CD4-positive, alpha-beta T cell treated with Interleukin-4 for 1 hour (primary cell): ENCODE measurements around the gene GYS2.
"Not testable (repeated sequence)": the region's sequence is repeated elsewhere in the genome, so short reads cannot be mapped to it uniquely, and the experiment has no call there.

Experiments used
- DNase-seq, 2 donors: peaks; one replicate each; pipeline ENCODE4 v3.0.0-alpha.2; 2020 to 2022

GYS2 gene

DNA sequence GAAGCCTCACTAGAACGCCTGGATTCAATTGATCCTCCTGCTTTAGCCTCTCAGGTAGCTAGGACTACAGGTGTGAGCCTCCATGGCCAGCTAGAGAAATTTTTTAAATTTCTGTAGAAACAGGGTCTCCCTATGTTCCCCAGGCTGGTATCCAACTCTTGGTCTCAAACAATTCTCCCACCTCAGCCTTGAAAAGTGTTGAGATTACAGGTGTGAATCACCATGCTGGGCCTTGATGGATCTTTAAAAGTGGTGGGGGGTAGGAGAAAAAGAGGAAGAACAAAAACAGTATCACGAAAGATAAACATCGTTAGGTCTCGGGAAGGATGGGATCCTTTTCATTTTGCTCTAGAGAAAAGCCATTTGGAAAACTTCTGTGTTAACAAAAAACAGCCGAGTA lies 4.5 kb downstream of the GYS2 start:
- DNase-seq, result no peak

DNA sequence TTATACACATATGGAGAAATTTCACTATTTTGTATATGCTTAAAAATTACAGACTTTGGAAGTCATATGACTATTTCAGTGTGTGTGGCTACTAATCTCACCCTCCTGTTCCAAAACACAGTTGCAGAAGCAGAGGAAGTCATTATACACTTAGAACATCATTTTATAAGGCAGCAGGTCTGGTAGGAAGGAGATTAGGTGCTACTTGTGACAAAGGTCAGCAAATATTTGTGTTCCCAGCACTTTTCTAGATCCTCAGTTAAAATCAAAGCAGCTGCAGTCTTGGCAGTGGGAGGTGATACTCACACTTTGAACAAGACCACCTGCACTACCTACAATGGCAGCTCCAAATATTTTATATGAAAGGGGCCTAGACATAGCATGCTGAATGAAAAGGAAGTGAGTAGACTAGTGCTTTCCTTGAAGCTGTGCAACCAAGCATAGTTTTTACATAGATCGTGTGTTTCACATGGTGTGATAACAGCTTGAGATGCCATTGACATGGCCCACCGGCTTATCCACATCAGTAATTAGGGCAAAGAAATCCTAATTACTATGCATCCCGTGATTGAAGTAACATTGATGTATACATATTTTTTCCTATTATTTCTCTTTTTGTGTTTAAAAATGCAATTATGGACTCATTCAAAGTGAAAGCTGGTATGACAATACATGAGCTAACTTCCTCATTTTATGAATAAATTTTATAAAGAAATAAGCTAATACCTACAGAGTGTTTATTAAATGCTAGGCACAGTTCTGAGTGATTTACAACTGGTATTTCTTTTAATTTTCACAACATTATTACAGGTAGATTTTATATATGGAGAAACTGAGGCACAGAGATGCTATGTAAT lies 5.3 kb downstream of the GYS2 start:
- DNase-seq, result no peak

GRCh38 chr12:21598651-21599050 lies 6.0 kb downstream of the GYS2 start:
- no peak for DNase-seq

DNA sequence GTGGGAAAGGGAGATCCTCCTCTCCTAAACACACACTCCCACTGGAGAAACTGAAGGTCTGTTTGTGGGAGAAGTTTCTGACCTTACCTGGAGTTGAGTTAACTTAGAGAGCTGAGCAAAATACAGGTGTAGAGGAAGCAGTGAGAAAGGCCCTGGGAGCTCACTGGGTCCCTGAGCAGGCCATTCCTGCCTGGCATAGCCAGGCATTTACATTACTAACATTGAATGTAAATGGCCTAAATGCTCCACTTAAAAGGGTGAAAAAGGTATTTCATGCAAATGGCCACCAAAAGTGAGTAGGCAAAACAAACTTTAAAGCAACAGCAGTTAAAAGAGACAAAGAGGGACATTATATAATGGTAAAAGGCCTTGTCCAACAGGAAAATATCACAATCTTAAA lies 9.3 kb downstream of the GYS2 start:
- not testable (repeated sequence) for DNase-seq

DNA sequence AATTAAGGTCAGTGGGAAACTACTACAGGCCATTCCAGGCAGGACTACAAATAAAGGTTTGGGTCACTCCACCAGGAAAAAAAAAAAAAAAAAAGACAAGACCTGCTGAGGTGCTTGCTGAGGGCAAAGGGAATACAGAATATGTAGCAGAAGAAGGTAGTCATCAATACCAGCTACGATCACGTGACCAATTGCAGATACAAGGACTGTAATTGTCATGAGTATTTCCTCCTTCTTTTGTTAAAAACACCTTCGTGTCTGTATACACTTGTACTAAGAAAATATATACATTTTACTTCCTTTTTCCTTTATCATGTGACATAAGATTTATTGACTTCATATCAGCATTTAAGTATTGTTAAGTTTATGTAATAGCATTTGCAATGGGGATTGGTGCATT lies 19.2 kb downstream of the GYS2 start:
- no peak for DNase-seq

GRCh38 chr12:21584403-21585182 lies 20.1 kb downstream of the GYS2 start:
- not testable (repeated sequence) for DNase-seq

- no peak for DNase-seq
Measured at GRCh38 chr12:21583587-21583986, 21.1 kb downstream of the GYS2 start.

- no peak for DNase-seq
Measured at GRCh38 chr12:21580748-21581516, 23.7 kb downstream of the GYS2 start.

DNA sequence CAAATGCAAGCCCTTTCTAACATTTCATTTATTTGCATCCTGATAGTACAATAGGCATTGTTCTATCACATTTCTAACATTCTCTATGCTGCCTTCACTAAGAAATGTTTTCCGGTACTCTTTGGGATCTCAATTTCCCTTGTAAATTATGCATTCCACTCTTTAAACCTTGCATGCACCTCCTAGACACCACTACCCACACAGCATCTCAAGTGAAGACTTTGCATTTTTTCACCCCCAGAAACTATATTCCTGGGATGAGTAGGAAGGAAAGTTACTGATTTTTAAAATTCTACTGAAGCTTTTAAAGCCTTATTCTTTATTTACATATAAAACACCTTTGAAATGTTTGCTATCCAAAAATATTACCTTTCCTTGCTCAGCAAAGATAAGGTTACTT lies 27.1 kb downstream of the GYS2 start:
- no peak for DNase-seq

DNA sequence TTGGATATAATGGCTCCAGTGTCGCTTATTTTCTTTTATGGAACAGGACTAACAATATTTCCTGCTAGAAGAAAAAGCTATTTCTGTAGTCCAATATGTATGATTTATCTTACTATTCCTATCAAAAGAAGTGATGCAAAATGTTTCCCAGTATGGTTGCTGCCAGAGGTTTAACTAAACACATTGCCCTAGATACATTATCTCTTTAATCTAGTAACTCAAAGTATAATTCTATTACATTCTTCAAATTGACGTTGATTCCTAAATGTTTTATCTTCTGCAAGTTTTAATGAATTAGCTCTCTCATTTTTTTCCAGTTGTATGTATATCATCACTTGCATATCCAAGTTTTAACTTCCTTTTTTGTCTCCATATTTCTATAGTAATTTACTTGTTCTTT lies 28.2 kb downstream of the GYS2 start:
- DNase-seq, result no peak

- no peak for DNase-seq
Measured at GRCh38 chr12:21573733-21574358, 30.8 kb downstream of the GYS2 start.

DNA sequence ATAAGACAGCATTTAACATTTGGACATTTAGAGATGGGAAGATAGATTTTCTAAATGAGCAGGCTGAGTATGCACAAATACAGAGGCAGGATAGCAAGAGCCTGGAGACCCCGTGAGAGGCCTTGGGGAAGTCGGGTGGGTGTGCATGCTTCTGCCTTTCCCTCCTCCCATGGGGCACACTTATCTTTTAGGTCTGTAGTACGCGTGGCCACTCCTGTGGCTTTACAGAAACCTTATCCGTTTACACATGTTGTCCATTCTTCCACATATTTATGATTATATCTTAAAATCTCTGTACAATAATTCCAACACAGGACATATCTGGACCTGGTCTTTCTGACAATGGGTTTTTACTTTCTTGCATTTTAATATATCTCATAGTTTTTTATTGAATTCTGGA lies 33.6 kb downstream of the GYS2 start:
- no peak for DNase-seq

- DNase-seq, result no peak
Measured at GRCh38 chr12:21568115-21568514, 36.5 kb downstream of the GYS2 start.

DNA sequence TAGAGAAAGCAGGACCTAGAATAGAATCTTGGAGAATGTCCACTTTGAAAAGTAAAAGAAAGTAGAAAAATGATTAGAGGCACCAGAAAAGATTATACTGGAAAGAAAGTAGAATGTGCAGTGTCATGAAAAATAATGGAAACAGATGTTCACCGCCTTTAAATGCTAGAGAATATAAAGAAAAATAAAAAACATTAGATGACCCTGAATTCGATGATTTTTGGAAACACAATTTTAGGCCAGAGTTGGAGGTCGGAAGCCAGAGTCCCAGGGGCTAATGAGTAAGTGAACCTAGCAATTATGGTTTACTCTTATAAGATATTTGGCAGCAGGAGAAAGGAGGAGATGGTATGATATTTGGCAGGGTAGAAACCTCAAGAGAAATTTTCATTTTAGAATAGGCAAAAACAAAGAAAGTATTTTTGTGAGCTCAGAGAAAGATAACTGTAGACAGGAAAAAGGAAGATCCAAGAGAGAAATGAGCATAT lies 37.7 kb downstream of the GYS2 start:
- DNase-seq, result no peak

DNA sequence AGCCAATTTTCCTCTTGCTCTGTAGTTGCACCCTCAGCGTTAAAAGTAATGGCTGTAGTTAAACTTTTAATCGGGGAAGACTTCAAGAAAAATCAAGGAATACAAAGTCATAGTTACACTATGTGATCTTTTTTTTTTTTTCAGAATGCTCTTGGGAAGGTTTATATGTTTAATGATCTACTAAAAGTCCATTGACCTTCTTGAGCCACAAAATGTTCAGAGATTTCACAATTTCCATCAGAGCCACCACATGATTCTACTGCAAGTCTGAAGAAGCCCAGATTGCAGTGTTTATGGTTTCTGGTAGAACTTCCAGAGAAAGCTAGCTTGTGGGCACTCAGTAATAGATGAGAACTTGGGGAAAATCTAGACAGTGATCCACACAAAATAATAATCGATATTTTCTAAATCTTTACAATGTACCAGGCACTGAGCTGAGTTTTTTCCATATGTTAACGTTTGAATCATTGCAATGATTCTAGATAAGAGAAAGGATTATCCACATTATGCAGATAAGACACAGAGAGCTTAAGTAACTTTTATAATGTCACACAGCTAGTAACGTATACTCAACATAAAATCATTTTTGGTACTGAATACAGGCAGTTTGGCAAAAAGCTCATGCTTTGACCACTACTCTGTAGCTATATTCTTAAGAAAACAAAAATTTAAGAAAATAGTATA lies 38.3 kb downstream of the GYS2 start:
- no peak for DNase-seq

DNA sequence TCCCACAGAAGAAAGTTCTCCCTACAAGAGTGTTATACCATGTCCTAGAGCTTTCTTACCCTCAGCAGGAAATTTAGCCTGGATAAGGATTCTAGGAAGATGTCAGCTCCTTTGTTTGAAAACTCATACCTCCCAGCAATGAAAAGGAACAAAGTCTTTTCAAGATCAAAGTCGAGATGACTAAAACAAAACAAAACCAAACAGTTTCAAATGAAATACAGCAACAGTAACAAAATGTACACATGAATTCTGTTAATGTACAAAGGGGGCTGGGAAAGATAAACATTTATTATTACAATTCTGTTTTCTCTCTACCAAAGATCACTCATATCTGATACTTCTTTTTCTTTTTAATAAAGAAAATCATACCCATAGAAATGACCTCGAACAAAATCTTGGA lies 41.8 kb downstream of the GYS2 start:
- no peak for DNase-seq

DNA sequence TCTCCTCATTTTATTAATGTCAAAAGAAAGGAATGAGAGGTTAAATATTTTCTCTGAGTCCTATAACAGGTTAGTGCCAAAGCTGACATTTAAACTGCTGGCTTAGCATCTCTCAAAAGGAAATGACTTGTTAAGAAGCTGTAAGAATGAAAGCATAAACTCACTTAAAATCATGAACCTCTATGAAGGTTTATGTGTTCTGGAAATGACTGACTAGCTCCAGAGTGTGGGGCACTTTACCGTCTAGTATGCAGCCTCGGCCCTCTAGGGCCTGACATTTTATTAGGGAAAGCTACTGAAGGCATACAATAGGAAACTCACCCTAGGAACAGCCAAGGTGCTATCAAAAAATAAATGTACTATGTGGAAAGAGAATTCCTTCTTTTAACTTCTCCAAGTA lies 43.5 kb downstream of the GYS2 start:
- DNase-seq, result no peak

- no peak for DNase-seq
Measured at GRCh38 chr12:21559855-21560569, 44.6 kb downstream of the GYS2 start.

DNA sequence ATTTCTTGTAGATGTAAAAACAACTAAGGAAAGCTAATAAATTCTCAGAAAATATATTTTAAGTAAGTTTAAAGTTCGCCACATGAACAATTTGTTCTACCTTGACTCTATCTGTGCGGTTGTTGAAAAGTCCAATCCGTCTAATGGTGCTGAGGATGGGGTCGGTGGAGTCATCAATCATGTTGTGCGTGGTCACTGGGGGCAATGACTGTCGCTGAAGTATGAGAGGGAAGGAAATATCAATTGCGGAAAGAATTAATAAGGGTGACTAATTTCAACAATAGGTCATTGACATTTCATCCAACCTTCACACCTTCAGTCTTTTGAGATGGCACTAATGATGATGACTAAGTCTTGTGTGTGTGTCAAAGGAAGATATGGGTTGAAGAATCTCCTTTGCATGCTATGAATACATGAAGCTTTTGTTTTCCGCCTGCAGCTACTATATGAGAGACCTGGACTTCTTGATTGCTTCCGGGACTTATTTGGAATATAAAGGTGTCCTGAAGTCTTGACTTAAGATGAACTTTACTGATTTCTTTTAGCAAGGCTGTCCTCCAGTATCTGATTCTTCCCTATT lies 46.5 kb downstream of the GYS2 start:
- no peak for DNase-seq

DNA sequence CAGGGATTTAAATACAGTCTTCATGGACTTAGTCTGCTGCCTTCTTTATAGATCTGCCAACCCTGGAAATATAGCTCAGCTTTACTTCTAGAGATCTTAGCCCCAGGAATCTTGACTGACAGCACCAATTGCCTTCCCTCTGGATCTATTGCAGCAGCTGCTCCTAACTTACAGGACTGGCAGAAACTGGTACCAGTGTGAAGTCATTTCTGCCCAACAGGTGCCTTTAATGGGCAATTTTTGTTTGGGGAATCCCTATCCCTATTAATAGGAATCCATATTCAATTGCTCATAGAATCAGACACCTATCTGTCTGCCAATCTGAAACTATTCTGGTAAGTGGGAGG lies 51.3 kb downstream of the GYS2 start:
- no peak for DNase-seq

DNA sequence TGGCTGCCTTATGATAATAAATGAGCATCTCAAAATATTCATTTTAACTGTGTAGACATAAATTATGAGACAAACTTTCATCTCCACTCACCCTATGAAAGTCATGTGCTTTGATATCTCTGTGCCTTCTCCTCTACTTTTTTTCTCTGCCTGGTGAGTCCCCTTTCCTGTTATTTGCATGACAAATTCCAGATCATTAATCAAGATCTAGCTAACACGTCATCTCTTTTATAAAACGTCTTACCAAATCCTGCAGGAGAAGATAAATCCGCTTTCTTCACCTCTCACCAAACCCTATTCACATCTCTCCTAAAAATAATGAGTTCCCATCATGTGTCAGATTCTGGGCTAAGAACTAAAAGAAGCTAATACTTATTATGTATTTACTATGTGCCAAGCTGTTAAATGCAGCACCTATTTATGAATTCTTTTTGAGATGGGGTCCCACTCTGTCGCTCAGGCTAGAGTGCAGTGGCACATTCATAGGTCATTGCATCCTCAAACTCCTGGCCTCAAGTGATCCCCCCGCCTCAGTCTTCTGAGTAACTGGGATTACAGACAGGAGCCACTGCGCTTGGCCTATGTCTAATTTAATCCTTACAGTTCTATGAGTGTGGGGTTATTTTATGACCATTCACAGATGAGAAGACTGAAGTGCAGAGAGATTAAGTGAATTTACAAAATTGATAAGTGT lies 51.9 kb downstream of the GYS2 start:
- no peak for DNase-seq
